HTERT RPE-1 (cell line): Measurements from ENCODE around the gene FOXQ1.

Source experiments
- in situ Hi-C: fragments of 300-500 bp; cut with MboI; formaldehyde crosslinking; loops from 4 replicates; pipeline ENCODE4 v1.14.3; 2020; ENCODE audit warnings: low sequenced_read_pairs

Gene FOXQ1

GRCh38 chr6:1311400-1312202 is at the start of gene FOXQ1:
Gene FOXQ1, plus strand, starts transcription at chr6:1312098. Its CDS starts 607 bp downstream, at chr6:1312705.
- in situ Hi-C loops: no loop called here

- in situ Hi-C loops: no loop called here
Observed at GRCh38 chr6:1262704-1263038, 49.2 kb upstream of the FOXQ1 start.

GRCh38 chr6:1263039-1263849 is 48.7 kb upstream of the FOXQ1 start:
- in situ Hi-C loops: no loop called here

- in situ Hi-C loops: no loop called here
Observed at GRCh38 chr6:1263850-1264377, 48.0 kb upstream of the FOXQ1 start.

- in situ Hi-C loops: no loop called here
Observed at GRCh38 chr6:1264619-1265445, 47.1 kb upstream of the FOXQ1 start.

GRCh38 chr6:1266686-1267056 is 45.2 kb upstream of the FOXQ1 start:
- in situ Hi-C loops: no loop called here

GRCh38 chr6:1267057-1267732 is 44.7 kb upstream of the FOXQ1 start:
- in situ Hi-C loops: no loop called here

GRCh38 chr6:1267790-1268762 is 43.8 kb upstream of the FOXQ1 start:
- in situ Hi-C loops: no loop called here

- in situ Hi-C loops: no loop called here
Observed at GRCh38 chr6:1271071-1271763, 40.7 kb upstream of the FOXQ1 start.

GRCh38 chr6:1278061-1278720 is 33.7 kb upstream of the FOXQ1 start:
- in situ Hi-C loops: no loop called here

GRCh38 chr6:1279065-1279464 is 32.8 kb upstream of the FOXQ1 start:
- in situ Hi-C loops: no loop called here

- in situ Hi-C loops: no loop called here
Observed at GRCh38 chr6:1280666-1281300, 31.1 kb upstream of the FOXQ1 start.

- in situ Hi-C loops: no loop called here
Observed at GRCh38 chr6:1281746-1282145, 30.2 kb upstream of the FOXQ1 start.

GRCh38 chr6:1283501-1283900 is 28.4 kb upstream of the FOXQ1 start:
- in situ Hi-C loops: no loop called here

- in situ Hi-C loops: no loop called here
Observed at GRCh38 chr6:1285556-1285955, 26.3 kb upstream of the FOXQ1 start.

- in situ Hi-C loops: no loop called here
Observed at GRCh38 chr6:1285956-1286355, 25.9 kb upstream of the FOXQ1 start.

GRCh38 chr6:1287103-1287591 is 24.8 kb upstream of the FOXQ1 start:
- in situ Hi-C loops: no loop called here

GRCh38 chr6:1290086-1290485 is 21.8 kb upstream of the FOXQ1 start:
- in situ Hi-C loops: no loop called here
